ENCODE results near the gene EFCAB6.

The EFCAB6 gene

DNA sequence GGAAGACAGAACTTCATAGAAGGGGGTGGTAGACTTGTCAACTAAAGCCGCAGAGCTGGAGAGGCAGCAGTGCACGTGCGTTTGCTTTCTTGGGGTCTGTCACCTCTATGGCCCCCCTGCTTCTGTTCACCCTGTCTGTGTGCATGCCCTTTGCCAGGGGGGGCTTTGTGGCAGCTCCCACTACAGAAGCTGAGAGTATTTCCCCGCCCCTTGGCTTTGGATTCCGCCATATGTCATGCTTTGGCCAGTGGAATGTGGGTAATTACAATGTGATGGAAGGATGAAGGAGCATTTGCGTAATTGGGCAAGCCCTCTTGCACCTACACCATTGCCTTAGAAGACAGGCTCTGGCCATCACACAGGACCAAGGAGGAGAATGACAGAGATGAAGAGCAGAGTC, 247.2 kb downstream of the EFCAB6 start:
- TF ChIP-seq, protein P1, sequence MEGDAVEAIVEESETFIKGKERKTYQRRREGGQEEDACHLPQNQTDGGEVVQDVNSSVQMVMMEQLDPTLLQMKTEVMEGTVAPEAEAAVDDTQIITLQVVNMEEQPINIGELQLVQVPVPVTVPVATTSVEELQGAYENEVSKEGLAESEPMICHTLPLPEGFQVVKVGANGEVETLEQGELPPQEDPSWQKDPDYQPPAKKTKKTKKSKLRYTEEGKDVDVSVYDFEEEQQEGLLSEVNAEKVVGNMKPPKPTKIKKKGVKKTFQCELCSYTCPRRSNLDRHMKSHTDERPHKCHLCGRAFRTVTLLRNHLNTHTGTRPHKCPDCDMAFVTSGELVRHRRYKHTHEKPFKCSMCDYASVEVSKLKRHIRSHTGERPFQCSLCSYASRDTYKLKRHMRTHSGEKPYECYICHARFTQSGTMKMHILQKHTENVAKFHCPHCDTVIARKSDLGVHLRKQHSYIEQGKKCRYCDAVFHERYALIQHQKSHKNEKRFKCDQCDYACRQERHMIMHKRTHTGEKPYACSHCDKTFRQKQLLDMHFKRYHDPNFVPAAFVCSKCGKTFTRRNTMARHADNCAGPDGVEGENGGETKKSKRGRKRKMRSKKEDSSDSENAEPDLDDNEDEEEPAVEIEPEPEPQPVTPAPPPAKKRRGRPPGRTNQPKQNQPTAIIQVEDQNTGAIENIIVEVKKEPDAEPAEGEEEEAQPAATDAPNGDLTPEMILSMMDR (IDR thresholded peaks at IDR 0.05; ENCODE audit: control insufficient read depth, insufficient read depth, low read depth, low read length, missing control alignments), result no peak
- DNase-seq (ENCODE audit: low read depth), result no peak
- H3K4me3 ChIP-seq (ENCODE audit: control insufficient read depth, low read depth, low read length), result no peak overlapping the region

DNA sequence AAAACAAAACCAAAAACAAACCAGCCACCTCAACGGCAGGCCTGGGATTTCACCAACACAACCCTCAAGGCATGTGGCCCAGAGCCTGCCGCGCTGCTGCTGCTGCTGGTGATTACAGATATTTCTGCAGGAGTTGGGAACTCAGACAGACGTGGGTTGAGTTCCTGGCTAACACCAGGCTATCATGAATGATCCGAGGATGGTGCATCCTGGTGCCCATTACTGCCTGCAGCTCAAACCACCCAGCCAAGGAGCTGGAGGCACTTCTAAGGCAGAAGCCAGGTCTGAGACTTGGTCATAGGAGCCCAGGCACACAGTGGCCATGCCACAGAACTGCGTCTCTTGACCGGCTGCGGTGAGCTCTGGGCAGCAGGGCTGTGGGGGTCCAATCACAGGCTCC, 248.5 kb downstream of the EFCAB6 start:
- DNase-seq (ENCODE audit: low read depth), result no peak

DNA sequence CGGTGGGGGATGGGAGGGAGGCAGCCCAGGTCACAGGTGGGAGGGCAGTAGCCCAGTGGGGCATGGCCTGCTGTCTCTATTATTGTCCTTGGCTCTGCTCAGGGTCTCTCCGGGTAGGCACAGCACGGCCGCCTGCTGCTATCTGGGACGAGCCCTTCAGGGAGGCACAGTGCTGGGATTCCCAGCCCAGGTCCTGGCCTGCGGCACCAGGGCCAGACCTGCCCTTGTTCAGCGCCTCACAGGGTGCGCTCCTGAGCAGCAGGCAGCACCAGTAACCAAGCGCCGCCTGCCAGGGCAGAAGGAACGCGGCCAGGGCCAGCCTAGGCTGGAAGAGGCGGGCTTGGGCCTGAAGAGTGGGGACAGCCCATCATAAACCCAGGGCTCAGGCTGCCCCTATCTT, 249.3 kb downstream of the EFCAB6 start:
- no peak for DNase-seq (ENCODE audit: low read depth)
- TF ChIP-seq, protein P1 (IDR thresholded peaks at IDR 0.05; ENCODE audit: control insufficient read depth, insufficient read depth, low read depth, low read length, missing control alignments), result no peak
- H3K4me3 ChIP-seq (ENCODE audit: control insufficient read depth, low read depth, low read length), result no peak overlapping the region

More for the DNA sequence above, 248.5 kb downstream of the EFCAB6 start:
- no peak overlapping the region for H3K4me3 ChIP-seq (ENCODE audit: control insufficient read depth, low read depth, low read length)
- TF ChIP-seq, protein P1 (IDR thresholded peaks at IDR 0.05; ENCODE audit: control insufficient read depth, insufficient read depth, low read depth, low read length, missing control alignments), result no peak

DNA sequence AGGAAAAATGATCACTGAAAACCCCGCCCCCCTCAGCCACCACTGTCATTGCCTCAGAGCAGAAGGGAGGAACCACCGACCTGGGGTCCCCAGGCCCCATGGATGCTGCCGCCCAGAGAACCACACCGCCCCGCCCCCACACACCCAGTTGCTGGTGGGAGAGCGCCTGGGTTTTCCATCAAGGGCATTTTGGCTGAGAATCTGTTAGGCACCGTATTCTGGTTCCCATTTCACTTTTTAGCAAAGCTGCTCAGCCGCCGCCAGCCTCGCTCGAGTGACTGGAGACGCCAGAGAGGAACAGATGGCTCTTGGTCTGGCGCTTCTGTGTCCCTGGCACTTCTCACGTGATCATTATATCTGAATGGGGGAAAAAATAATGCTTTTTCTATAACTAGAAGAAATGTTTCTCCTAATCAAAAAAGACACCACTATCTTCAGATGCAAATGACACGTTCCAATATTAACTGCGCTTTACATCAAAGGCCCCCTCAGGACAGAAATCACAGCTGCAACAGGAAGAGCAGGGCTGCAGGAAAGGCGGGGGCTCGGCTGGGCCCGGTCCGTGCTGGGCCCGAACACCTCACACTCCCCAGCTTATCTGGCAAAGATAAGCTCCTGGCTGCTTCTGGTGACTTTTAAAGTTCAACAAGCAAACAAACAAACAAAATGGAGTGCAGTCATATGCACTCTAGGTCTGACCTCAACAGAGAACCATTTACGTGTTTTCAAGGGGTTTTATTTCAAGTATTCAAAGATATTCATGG, 250.5 kb downstream of the EFCAB6 start:
- DNase-seq (ENCODE audit: low read depth), result no peak
- TF ChIP-seq, protein P1 (IDR thresholded peaks at IDR 0.05; ENCODE audit: control insufficient read depth, insufficient read depth, low read depth, low read length, missing control alignments), result no peak
- H3K4me3 ChIP-seq (ENCODE audit: control insufficient read depth, low read depth, low read length), result no peak overlapping the region

DNA sequence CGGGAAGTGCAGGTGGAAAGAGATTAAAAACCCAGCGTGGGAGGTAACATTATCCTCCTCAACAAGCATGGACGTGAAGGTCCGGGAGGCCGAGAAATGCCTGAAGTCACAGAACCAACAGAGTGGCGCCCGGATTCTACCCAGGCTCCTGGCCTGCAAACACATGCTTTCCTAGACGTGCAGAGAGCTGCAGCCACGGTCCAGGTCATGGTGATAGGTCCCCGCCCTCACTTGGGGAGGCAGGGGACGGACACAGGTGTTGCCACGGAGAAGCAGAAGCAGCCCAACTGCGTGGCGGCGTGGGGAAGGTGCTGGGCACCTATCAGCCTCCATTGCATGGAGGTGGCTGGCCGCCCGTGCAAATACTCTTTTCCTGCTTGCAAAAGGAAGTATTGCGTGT, 251.5 kb downstream of the EFCAB6 start:
- TF ChIP-seq, protein P1 (IDR thresholded peaks at IDR 0.05; ENCODE audit: control insufficient read depth, insufficient read depth, low read depth, low read length, missing control alignments), result no peak

DNA sequence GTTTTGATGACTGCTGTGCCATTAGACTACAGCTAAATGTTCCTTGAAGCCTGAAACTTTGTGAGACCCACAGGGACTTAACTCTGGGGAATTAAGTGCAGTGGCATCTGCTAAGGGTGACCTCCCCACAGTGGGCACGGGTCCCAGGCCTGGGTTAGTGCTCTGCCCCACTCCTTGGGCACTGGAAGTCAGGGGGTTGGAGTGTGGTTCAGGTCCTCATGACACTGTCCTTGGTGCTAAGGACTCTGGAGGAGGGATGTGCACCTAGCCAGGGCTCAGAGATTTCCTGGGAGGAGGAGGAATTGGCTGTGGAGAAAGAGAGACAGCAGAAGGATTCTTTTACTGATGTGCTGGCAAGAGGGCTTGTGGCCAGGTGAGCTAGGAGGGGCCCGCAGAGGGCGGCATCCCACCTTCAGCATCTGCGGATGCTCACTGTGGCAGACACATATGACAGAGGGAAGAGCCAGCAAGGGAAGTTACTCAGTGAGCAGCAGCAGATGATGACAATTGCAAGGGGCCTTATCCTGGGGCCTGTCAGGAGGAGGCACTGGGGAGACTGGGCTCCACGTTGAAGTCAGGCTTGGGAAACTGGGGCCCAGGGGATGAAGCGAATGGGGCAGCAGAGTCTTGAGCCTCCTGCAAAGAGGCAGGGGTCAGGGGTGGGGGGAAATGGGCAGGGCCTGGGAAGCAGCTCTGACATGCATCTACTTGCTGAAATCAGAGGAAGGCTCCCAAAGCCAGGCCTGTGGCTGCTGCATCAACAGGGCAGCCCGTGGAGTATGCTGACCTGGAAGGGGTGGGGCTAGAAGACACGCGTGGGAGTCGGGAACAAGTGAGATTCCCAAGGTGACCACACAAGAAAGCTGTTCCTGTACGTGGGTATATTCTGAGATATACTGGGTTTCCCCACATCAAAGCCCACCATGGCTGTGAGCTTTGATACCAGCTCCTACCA, 256.3 kb downstream of the EFCAB6 start:
- H3K4me3 ChIP-seq (ENCODE audit: control insufficient read depth, low read depth, low read length), result no peak overlapping the region
- TF ChIP-seq, protein P1 (IDR thresholded peaks at IDR 0.05; ENCODE audit: control insufficient read depth, insufficient read depth, low read depth, low read length, missing control alignments), result no peak
- DNase-seq (ENCODE audit: low read depth), result no peak

More for the DNA sequence above, 251.5 kb downstream of the EFCAB6 start:
- H3K4me3 ChIP-seq (ENCODE audit: control insufficient read depth, low read depth, low read length), result no peak overlapping the region
- DNase-seq (ENCODE audit: low read depth), result no peak
